Mononuclear cell (primary cell): Measurements from ENCODE around the gene DSCAML1. TPM values are rescaled to one million over a fixed set of nuclear protein-coding genes. Genes with fewer than 3 reads are reported as not detected.

ENCODE experiments used
- H3K27me3 ChIP-seq: 2 replicates; pipeline ENCODE4 v1.6.0; 2011; ENCODE audit warnings: low read length, control low read depth; ENCODE audit not compliant: insufficient read depth
- H3K4me1 ChIP-seq: 2 replicates; pipeline ENCODE4 v1.5.1; 2011; ENCODE audit warnings: mild to moderate bottlenecking, low read length, control low read depth; ENCODE audit not compliant: insufficient read depth
- H3K4me3 ChIP-seq: 2 replicates; pipeline ENCODE4 v1.5.1; 2011; ENCODE audit warnings: mild to moderate bottlenecking, low read length, moderate library complexity
- H3K9me3 ChIP-seq: 2 replicates; pipeline ENCODE4 v1.5.1; 2011; ENCODE audit warnings: low read depth, mild to moderate bottlenecking, control low read depth, low read length
- total RNA-seq: library from RNA; depleted of rRNA; stranded (reverse); fragments of >200 nt; gene quantifications from one replicate; pipeline ENCODE4 v1.2.3, GENCODE V29; 2012

Gene DSCAML1
- total RNA-seq, 1 donor: 0.84 TPM

DNA sequence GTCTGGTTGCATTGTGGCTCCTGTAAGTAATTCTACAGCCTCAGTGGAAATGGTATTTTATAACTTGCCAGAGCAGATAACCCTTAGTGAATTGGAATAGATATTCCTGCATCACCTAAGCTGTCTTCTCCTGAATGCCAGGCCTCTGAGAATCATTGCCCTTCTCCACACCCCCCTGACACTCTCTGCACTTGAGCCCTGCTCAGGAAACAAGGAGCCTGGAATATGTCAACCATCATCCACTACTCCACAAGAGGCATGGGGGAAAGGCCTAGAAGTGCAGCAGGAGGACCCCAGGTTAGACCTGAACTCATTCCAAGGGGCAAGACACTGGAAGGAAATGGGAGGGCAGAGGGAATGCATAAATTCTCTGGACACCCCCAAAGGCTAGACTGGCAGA is 72.4 kb downstream of the DSCAML1 start:
- H3K27me3 ChIP-seq: no peaks in the 10 kb centered on the region
- no peak overlapping the region for H3K4me3 ChIP-seq
- no peaks in the 10 kb centered on the region for H3K9me3 ChIP-seq
- H3K4me1 ChIP-seq: no peaks in the 10 kb centered on the region

GRCh38 chr11:117724104-117724503 is 72.9 kb downstream of the DSCAML1 start:
- Histone ChIP-seq H3K4me3 (no peak overlapping the region), H3K4me1 (no peaks in the 10 kb centered on the region), H3K27me3 (no peaks in the 10 kb centered on the region), H3K9me3 (no peaks in the 10 kb centered on the region)

DNA sequence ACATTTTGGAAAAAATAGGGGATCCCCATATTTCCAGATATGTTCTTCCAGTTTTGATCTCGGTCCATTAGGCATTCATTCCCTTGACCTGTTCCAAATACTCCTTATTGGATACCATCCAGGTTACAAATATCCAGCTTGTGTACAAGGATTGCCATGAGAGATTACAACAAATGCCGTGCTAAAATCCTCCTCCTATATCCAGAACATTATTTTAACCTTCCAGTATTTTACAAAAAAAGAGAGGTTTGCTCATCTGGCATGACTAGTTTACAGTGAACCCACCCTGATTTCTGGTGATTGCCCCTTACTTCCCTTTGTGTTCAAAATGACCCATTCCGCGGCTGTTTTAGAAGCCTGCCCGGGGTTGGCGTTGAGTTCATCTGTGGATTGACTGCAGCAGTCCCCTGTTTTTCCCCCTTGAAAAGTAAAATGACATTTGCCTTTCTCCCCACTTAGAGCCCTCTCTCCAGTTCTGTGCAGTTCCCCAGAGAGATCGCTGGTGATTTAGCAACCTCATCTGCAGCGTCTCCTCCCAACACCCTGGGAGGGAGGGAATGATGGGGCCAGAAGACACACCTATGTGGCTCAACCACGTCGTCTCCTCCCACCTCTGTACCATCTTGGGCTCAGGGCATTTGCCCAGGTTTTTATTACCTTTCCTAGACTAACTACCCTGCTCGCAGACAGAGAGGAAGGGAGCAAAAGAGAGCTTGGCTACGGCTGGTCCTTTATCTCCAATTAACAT is 73.6 kb downstream of the DSCAML1 start:
- Histone ChIP-seq H3K4me1 (no peaks in the 10 kb centered on the region), H3K4me3 (no peak overlapping the region), H3K9me3 (no peaks in the 10 kb centered on the region), H3K27me3 (no peaks in the 10 kb centered on the region)

DNA sequence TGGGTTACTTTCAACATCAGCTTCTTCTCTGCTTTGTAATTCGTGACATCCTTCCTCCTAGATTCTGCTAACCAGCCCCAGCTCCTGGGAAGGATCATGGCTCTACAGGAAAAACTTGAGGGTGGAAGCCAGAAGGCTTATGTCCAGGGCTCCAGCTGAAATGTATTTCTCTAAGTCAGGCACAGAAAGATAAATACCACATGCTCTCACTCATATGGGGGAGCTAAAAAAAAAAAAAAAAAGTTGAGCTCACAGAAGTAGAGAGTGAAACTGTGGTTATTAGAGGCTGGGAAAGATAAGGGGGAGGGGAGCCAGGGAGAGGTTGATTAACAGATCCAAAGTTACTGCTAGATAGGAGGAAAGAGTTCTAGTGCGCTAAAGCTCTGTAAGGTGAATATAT is 74.9 kb downstream of the DSCAML1 start:
- Histone ChIP-seq H3K27me3 (no peaks in the 10 kb centered on the region), H3K9me3 (no peaks in the 10 kb centered on the region), H3K4me3 (no peak overlapping the region), H3K4me1 (no peaks in the 10 kb centered on the region)

GRCh38 chr11:117720061-117720511 is 76.9 kb downstream of the DSCAML1 start:
- Histone ChIP-seq H3K27me3 (no peaks in the 10 kb centered on the region), H3K4me3 (no peak overlapping the region), H3K9me3 (no peaks in the 10 kb centered on the region), H3K4me1 (no peaks in the 10 kb centered on the region)

GRCh38 chr11:117719480-117719879 is 77.5 kb downstream of the DSCAML1 start:
- Histone ChIP-seq H3K4me3 (no peak overlapping the region), H3K4me1 (no peaks in the 10 kb centered on the region), H3K9me3 (no peaks in the 10 kb centered on the region), H3K27me3 (no peaks in the 10 kb centered on the region)

- no peak overlapping the region for H3K4me3 ChIP-seq
- H3K27me3 ChIP-seq: no peaks in the 10 kb centered on the region
- no peaks in the 10 kb centered on the region for H3K4me1 ChIP-seq
Measured at GRCh38 chr11:117717485-117718314, 79.3 kb downstream of the DSCAML1 start.

DNA sequence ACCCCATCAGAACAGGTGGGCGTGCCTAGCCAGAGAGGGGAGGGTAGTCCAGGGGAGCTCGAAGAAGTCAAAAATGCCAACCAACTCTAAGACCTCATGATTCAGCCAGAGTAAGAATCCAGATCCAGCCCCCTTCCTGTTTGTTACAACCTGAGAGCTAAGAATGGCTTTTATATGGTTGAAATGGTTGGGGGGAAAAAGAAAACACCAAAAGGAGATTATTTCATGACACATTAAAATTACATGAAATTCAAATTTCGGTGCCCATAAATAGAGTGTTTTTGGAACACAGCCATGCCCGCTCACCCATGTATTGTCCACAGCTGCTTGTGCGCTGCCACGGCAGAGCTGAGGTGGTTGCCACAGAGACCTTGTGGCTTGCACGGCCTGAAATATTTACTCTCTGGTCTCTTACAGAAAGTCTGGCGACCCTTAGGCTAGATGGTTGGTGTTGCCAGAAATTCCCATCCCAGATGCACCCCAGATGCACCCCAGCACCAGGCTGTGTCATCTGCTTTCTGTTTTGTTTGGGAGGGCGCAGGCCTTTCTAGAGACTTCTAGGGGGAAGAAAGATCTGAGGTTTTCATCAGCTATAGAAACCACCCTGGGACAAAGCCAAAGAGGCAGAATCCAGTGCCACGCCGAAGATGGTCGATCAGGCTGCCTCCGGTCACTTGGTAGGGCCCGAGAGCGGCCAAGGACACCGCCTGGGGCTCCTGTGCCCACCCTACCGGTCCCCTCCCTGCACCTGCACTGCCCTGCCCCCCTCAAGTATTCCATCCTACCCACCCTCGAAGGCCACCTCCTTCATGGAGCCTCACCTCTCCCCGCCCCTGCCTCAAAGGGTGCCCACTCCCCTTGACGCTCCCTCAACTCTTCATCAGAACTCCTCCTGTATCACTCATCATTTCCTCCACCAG is 80.2 kb downstream of the DSCAML1 start:
- Histone ChIP-seq H3K4me3 (no peak overlapping the region), H3K9me3 (no peaks in the 10 kb centered on the region), H3K27me3 (no peaks in the 10 kb centered on the region), H3K4me1 (no peaks in the 10 kb centered on the region)

More at GRCh38 chr11:117717485-117718314, 79.3 kb downstream of the DSCAML1 start:
- H3K9me3 ChIP-seq: no peaks in the 10 kb centered on the region

DNA sequence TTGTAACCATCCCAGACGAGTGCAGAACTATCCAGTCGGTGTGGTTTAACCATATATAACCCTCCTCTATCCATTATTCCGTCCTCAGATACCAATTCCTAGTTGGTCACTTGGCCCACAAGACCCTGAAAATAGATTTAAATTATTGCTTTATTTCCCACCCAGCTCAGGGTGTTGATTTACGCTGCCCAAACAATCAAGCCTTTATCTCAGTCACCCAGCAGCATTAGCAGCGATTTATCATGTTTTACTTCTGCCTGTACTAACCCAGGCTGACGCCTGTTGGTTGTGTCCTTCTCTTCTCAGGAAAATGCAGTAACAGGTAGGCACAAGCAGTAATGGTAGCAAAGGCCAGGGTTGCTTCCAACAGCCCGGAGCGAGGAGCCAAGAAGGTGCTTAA is 81.2 kb downstream of the DSCAML1 start:
- Histone ChIP-seq H3K4me1 (no peaks in the 10 kb centered on the region), H3K4me3 (no peak overlapping the region), H3K9me3 (no peaks in the 10 kb centered on the region), H3K27me3 (no peaks in the 10 kb centered on the region)

DNA sequence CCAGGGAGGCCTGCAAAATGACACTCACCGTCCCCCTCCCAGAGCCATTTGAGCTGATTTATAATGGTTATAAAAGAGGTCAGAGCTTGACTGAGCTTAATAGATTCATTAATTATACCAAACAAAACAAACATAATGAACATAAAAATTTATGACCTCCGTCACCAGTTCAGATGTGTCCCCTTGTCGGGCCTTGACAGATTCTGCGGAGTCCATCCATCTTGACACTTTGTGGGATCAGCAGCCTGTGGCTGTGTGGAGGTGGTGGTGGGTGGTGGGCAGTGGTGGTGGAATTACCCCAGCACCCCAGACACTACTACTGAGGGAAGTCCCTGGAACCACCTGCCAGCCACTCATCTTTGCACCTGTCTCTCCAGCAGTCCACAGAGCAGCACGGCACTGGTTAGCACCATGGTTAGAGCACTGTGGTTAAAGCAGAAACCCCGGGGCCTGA is 83.5 kb downstream of the DSCAML1 start:
- H3K27me3 ChIP-seq: no peaks in the 10 kb centered on the region
- H3K9me3 ChIP-seq: no peaks in the 10 kb centered on the region
- H3K4me3 ChIP-seq: no peak overlapping the region
- no peaks in the 10 kb centered on the region for H3K4me1 ChIP-seq

- Histone ChIP-seq H3K4me1 (no peaks in the 10 kb centered on the region), H3K27me3 (no peaks in the 10 kb centered on the region), H3K4me3 (no peak overlapping the region), H3K9me3 (no peaks in the 10 kb centered on the region)
Measured at GRCh38 chr11:117712530-117712929, 84.5 kb downstream of the DSCAML1 start.

DNA sequence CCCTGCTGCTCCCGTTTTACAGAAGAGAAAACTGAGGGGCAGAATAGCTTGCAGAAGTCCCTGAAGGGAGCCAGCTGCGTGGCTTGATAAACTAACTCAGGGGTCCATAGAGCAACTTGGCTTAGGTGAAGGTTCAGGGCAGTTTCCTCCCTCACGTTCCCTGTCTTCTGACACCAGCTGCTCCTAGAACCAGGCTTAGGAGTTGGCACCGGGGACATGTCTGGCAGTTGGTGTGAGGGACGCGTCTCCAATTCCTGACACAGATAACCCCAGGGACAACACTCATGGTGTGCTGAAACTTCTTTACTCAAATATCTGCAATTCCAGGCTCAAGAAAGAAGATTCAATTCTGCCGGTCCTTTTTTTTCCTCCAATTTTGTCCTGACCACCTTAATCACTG is 85.7 kb downstream of the DSCAML1 start:
- Histone ChIP-seq H3K4me3 (no peak overlapping the region), H3K9me3 (no peaks in the 10 kb centered on the region), H3K27me3 (no peaks in the 10 kb centered on the region), H3K4me1 (no peaks in the 10 kb centered on the region)

DNA sequence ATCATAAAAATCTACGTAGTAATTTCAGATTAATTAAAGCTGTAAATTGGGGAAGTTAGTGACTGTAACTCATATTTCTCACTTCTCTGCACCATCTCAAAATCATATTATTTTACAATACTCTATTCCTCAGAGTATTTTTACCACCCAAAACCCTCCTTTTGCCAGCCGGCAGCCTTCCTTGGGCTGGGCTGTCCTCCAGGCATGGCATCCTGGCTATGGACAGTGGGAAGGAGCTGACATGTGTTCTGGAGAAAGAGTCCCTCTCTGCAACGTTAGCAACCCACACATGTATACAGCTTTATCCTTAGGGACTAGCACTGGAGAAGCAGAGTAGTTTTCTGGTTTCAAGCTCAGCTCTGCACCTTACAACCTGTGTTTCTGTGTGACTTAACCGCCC is 86.8 kb downstream of the DSCAML1 start:
- Histone ChIP-seq H3K4me3 (no peak overlapping the region), H3K27me3 (no peaks in the 10 kb centered on the region)

DNA sequence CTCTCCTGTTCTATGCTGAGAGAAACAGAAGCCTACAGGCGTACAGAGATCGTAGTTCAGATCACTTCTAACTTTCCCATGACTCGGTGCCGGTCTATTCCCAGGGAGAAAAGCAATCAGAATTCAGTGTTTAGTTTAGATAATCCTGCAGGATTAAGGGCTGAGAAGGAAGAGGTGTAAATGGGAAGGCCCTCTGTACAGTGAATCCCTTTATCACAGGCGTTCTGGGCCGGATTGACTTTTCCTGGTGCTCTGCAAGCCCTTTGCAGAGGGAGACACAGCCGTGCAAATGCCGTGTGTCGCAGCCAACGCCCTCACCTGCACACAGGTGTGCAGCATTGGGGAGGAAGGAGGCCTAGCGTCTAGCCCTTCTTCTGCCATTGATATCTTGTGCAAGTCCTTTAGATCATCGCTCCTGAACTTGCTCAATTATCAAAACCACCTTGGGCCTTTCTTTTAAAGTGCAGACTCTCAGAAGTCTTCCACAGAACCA is 90.6 kb downstream of the DSCAML1 start:
- no peaks in the 10 kb centered on the region for H3K9me3 ChIP-seq
- H3K27me3 ChIP-seq: no peaks in the 10 kb centered on the region
- no peak overlapping the region for H3K4me3 ChIP-seq
- H3K4me1 ChIP-seq: no peaks in the 10 kb centered on the region

More for the DNA sequence above, 86.8 kb downstream of the DSCAML1 start:
- H3K9me3 ChIP-seq: no peaks in the 10 kb centered on the region
- H3K4me1 ChIP-seq: no peaks in the 10 kb centered on the region
